GM12878 (cell line): ENCODE data around the gene DRICH1. TPM values are rescaled to one million over a fixed set of nuclear protein-coding genes. Genes with fewer than 3 reads are reported as not detected.

Experiments used
- ATAC-seq: fragments of 200-7000 bp; cut with Tn5 transposase; 3 replicates; pipeline ENCODE4 v1.9.1; 2020; ENCODE audit warnings: mild to moderate bottlenecking, moderate library complexity
- BruUV-seq: library from RNA; stranded (reverse); fragments of 400-500 nt; replicated peaks from 2 replicates; lab custom pipeline; 2021; lab: Mats Ljungman, UMichigan
- CTCF ChIA-PET: fragments of 300-600 bp; sonication (Branson Sonifier 250); formaldehyde crosslinking; extraction: SDS; loops from one replicate; lab custom pipeline; 2021; ENCODE audit warnings: inconsistent platforms; lab: Yijun Ruan, JAX
- POLR2A ChIA-PET: fragments of 350-600 bp; formaldehyde crosslinking; extraction: SDS; loops from one replicate; lab custom pipeline; 2021; ENCODE audit warnings: inconsistent platforms; lab: Charles Lee
- RAD21 ChIA-PET: fragments of 300-600 bp; sonication (Branson Sonifier 250); formaldehyde crosslinking; loops from one replicate; lab custom pipeline; 2023; ENCODE audit warnings: antibody characterized with exemption; ENCODE audit not compliant: unreplicated experiment; lab: Charles Lee
- SMC1A ChIA-PET: fragments of 300-600 bp; sonication (Branson Sonifier 250); formaldehyde crosslinking; loops from one replicate; lab custom pipeline; 2023; ENCODE audit not compliant: unreplicated experiment, uncharacterized antibody; lab: Charles Lee
- DNase-seq: peaks from one replicate; pipeline ENCODE4 v3.0.0-alpha.2; 2011; ENCODE audit warnings: low read depth, low spot score
- FAIRE-seq: peaks from 3 replicates; lab custom pipeline; 2011; peaks lifted over from hg19 to GRCh38; lab: Jason Lieb, UNC
- H2AFZ ChIP-seq: 2 replicates; pipeline ENCODE4 v1.6.0; 2011; ENCODE audit warnings: low read depth, low read length, control low read depth; ENCODE audit not compliant: control insufficient read depth
- H3K27ac ChIP-seq: 2 replicates; pipeline ENCODE4 v1.5.1; 2011; ENCODE audit warnings: control low read depth; ENCODE audit not compliant: control insufficient read depth, insufficient read depth
- H3K27me3 ChIP-seq, 2 experiments: replicated peaks in 1 of 2; 2 replicates each; pipeline versions ENCODE4 v1.6.0 to v1.6.1; 2011; ENCODE audit warnings: low read length in 1 of 2; ENCODE audit not compliant: control insufficient read depth in 2 of 2, insufficient read depth in 2 of 2
- H3K36me3 ChIP-seq, 2 experiments: 2 replicates each; pipeline ENCODE4 v1.5.1; 2011; ENCODE audit warnings: low read length in 1 of 2; ENCODE audit not compliant: control insufficient read depth in 2 of 2, insufficient read depth in 2 of 2
- H3K4me1 ChIP-seq: 2 replicates; pipeline ENCODE4 v1.6.1; 2011; ENCODE audit warnings: mild to moderate bottlenecking, low read length, moderate library complexity, mixed read lengths; ENCODE audit not compliant: control insufficient read depth, insufficient read depth
- H3K4me2 ChIP-seq: 2 replicates; pipeline ENCODE4 v1.6.0; 2011; ENCODE audit warnings: control low read depth; ENCODE audit not compliant: control insufficient read depth, insufficient read depth
- H3K4me3 ChIP-seq: fragments of 200-600 bp; sonication (generic); 2 replicates; pipeline ENCODE4 v1.5.1; 2016
- H3K79me2 ChIP-seq: 2 replicates; pipeline ENCODE4 v1.6.0; 2011; ENCODE audit warnings: low read length; ENCODE audit not compliant: control insufficient read depth, insufficient read depth
- H3K9ac ChIP-seq: 2 replicates; pipeline ENCODE4 v1.8.0; 2011; ENCODE audit warnings: low read length, control low read depth, mixed read lengths; ENCODE audit not compliant: control insufficient read depth, insufficient read depth
- H3K9me3 ChIP-seq: replicated peaks from 3 replicates; pipeline ENCODE4 v1.5.1; 2011; ENCODE audit warnings: mild to moderate bottlenecking, low read length; ENCODE audit not compliant: control insufficient read depth, insufficient read depth
- H4K20me1 ChIP-seq: 2 replicates; pipeline ENCODE4 v1.6.0; 2011; ENCODE audit not compliant: control insufficient read depth, insufficient read depth
- ATF2 ChIP-seq: IDR thresholded peaks from 2 replicates; pipeline ENCODE4 v1.6.1; 2012; ENCODE audit warnings: low read length, inconsistent platforms
- CEBPB ChIP-seq, 2 experiments: fragments of 150-350 bp in 1 of 2; IDR thresholded peaks; 2 replicates each; pipeline ENCODE4 v1.6.1; 2012 to 2014; ENCODE audit warnings: low read depth in 2 of 2, low read length in 2 of 2, borderline replicate concordance in 1 of 2, inconsistent platforms in 1 of 2
- HSF1 ChIP-seq: fragments of 150-350 bp; IDR thresholded peaks from 2 replicates; pipeline ENCODE4 v1.6.1; 2014; ENCODE audit warnings: mild to moderate bottlenecking, low read depth, low read length
- MEF2A ChIP-seq: IDR thresholded peaks from 2 replicates; pipeline ENCODE4 v1.6.1; 2011; ENCODE audit warnings: low read depth, mild to moderate bottlenecking, low read length, moderate library complexity; ENCODE audit not compliant: insufficient read depth
- REST ChIP-seq: IDR thresholded peaks from 2 replicates; pipeline ENCODE4 v1.6.1; 2012; ENCODE audit warnings: mild to moderate bottlenecking, low read depth, low read length
- SPI1 ChIP-seq: IDR thresholded peaks from 2 replicates; pipeline ENCODE4 v1.6.1; 2011; ENCODE audit warnings: low read depth, mild to moderate bottlenecking, low read length, moderate library complexity, borderline replicate concordance; ENCODE audit not compliant: insufficient read depth
- SUZ12 ChIP-seq: fragments of 200-600 bp; sonication (generic); IDR thresholded peaks from one replicate; pipeline ENCODE4 v1.6.1; 2018; ENCODE audit warnings: antibody characterized with exemption, mild to moderate bottlenecking; ENCODE audit not compliant: unreplicated experiment
- WRNIP1 ChIP-seq: IDR thresholded peaks from 2 replicates; pipeline ENCODE4 v1.6.1; 2011; ENCODE audit warnings: low read depth, low read length, improper control_type of control experiment, borderline replicate concordance
- WGBS: methylation state at CpG from one replicate; pipeline ENCODE4 v1.1.6; 2016; ENCODE audit warnings: low lambda C conversion rate; ENCODE audit not compliant: insufficient replicate concordance, insufficient coverage; ENCODE audit errors: missing lambda C conversion rate; 5-methylcytosine and 5-hydroxymethylcytosine counted together
- in situ Hi-C: fragments of 300-500 bp; cut with MboI; formaldehyde crosslinking; loops from 9 replicates; pipeline ENCODE4 v1.14.3; 2018; ENCODE audit warnings: mixed read lengths
- intact Hi-C: fragments of 100-400 bp; cut with micrococcal nuclease; formaldehyde crosslinking; loops from one replicate; pipeline ENCODE4 v1.14.2; 2022; ENCODE audit not compliant: unreplicated experiment
- polyA plus RNA-seq, 11 experiments: library from polyadenylated mRNA; depleted of rRNA in 4 of 11; unstranded in 6 of 11; stranded (reverse) in 5 of 11; fragments of >200 nt; fragmentation: Nextera tagmentation in 4 of 11; fragmentation: Illumina TruSeq in 1 of 11; extraction: Ambion mirVana in 4 of 11; extraction: Trizol in 1 of 11; gene quantifications; 1 replicate in 1 of 11; 2 replicates in 10 of 11; pipeline versions ENCODE4 v1.2.1 to v1.2.3, GENCODE V29; 2011 to 2016; ENCODE audit warnings: inconsistent platforms in 2 of 11, missing spikeins in 2 of 11, low read depth in 1 of 11
- total RNA-seq, 4 experiments: library from RNA; depleted of rRNA in 3 of 4; stranded (reverse); fragments of >200 nt in 3 of 4; fragmentation: Illumina TruSeq in 1 of 4; extraction: Trizol in 1 of 4; gene quantifications; 2 replicates each; pipeline versions ENCODE4 v1.2.1 to v1.2.3, GENCODE V29; 2013 to 2021
- TF ChIP-seq, protein P1 (sequence below): fragments of 450-650 bp; conservative IDR thresholded peaks from 2 replicates; pipeline ENCODE4 v1.6.1; 2017; ENCODE audit warnings: mild to moderate bottlenecking, moderate library complexity
- TF ChIP-seq, protein P2 (sequence below): fragments of 450-650 bp; formaldehyde crosslinking; IDR thresholded peaks from 2 replicates; pipeline ENCODE4 v1.4.0; 2022; ENCODE audit warnings: mild to moderate bottlenecking, moderate library complexity

The DRICH1 gene
- total and polyA plus RNA-seq, 10 of the 15 experiments (the other 5 are each of a cell fraction or from before 2014, with no cell fraction given) = not detected

GRCh38 chr22:23583836-23584235 lies 48.3 kb downstream of the DRICH1 start:
- ChIA-PET CTCF (no interaction called here), POLR2A (no interaction called here)
- no peak overlapping the region for H3K9ac ChIP-seq
- TF ChIP-seq SUZ12 (no peak), WRNIP1 (no peak), REST (no peak), CEBPB (IDR thresholded peaks at IDR 0.05; ENCODE audit: borderline replicate concordance in 1 of 2, low read depth in 2 of 2, low read length in 2 of 2) (no peak), ATF2 (no peak), HSF1 (no peak), SPI1 (no peak), MEF2A (no peak)
- TF ChIP-seq, protein P1, sequence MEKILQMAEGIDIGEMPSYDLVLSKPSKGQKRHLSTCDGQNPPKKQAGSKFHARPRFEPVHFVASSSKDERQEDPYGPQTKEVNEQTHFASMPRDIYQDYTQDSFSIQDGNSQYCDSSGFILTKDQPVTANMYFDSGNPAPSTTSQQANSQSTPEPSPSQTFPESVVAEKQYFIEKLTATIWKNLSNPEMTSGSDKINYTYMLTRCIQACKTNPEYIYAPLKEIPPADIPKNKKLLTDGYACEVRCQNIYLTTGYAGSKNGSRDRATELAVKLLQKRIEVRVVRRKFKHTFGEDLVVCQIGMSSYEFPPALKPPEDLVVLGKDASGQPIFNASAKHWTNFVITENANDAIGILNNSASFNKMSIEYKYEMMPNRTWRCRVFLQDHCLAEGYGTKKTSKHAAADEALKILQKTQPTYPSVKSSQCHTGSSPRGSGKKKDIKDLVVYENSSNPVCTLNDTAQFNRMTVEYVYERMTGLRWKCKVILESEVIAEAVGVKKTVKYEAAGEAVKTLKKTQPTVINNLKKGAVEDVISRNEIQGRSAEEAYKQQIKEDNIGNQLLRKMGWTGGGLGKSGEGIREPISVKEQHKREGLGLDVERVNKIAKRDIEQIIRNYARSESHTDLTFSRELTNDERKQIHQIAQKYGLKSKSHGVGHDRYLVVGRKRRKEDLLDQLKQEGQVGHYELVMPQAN = no peak
- TF ChIP-seq, protein P2, sequence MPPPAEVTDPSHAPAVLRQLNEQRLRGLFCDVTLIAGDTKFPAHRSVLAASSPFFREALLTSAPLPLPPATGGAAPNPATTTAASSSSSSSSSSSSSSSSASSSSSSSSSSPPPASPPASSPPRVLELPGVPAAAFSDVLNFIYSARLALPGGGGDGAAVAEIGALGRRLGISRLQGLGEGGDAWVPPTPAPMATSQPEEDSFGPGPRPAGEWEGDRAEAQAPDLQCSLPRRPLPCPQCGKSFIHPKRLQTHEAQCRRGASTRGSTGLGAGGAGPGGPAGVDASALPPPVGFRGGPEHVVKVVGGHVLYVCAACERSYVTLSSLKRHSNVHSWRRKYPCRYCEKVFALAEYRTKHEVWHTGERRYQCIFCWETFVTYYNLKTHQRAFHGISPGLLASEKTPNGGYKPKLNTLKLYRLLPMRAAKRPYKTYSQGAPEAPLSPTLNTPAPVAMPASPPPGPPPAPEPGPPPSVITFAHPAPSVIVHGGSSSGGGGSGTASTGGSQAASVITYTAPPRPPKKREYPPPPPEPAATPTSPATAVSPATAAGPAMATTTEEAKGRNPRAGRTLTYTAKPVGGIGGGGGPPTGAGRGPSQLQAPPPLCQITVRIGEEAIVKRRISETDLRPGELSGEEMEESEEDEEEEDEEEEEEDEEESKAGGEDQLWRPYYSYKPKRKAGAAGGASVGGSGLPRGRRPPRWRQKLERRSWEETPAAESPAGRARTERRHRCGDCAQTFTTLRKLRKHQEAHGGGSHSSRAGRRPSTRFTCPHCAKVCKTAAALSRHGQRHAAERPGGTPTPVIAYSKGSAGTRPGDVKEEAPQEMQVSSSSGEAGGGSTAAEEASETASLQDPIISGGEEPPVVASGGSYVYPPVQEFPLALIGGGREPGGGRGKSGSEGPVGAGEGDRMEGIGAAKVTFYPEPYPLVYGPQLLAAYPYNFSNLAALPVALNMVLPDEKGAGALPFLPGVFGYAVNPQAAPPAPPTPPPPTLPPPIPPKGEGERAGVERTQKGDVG = no peak

More at GRCh38 chr22:23583836-23584235, 48.3 kb downstream of the DRICH1 start:
- no peak for ATAC-seq
- no peaks in the 10 kb centered on the region for H4K20me1 ChIP-seq
- no peak overlapping the region for H3K4me2 ChIP-seq
- no peak overlapping the region for H3K27ac ChIP-seq
- FAIRE-seq = no peak
- H3K9me3 ChIP-seq = no peaks in the 10 kb centered on the region
- no peaks in the 10 kb centered on the region for H3K79me2 ChIP-seq
- H3K27me3 ChIP-seq = peaks cover 0 to 5% of the 10 kb centered on the region in 2 experiments; a peak in 2 of 4 replicates
- H3K4me3 ChIP-seq = no peak overlapping the region
- intact Hi-C loops (no loop called here), in situ Hi-C loops (no loop called here)
- DNase-seq = no peak
- SMC1A ChIA-PET = no interaction called here
- H3K36me3 ChIP-seq = no peaks in the 10 kb centered on the region
- H2AFZ ChIP-seq = no peak overlapping the region
- WGBS = 0% methylated on average over 6 of the region's 6 CpGs
- no TSS peak for BruUV-seq
- RAD21 ChIA-PET = no interaction called here
- no peaks in the 10 kb centered on the region for H3K4me1 ChIP-seq
